K562 (cell line): ENCODE measurements around the gene TRAF3IP3. TPM values are rescaled to one million over a fixed set of nuclear protein-coding genes. Genes with fewer than 3 reads are reported as not detected.
A peak's percentile ranks its signal among the peaks of the same experiment; 100 is the strongest.

Experiments used
- CBX1 ChIP-seq: sonication (generic); IDR thresholded peaks from 2 replicates; pipeline ENCODE4 v1.6.1; 2016; ENCODE audit warnings: antibody characterized with exemption, low read depth, mild to moderate bottlenecking
- ELF4 ChIP-seq: fragments of 450-650 bp; formaldehyde crosslinking; IDR thresholded peaks from 2 replicates; pipeline ENCODE4 v1.4.0; 2022; ENCODE audit warnings: missing genetic modification characterization
- EP400 ChIP-seq: fragments of 450-650 bp; IDR thresholded peaks from 2 replicates; pipeline ENCODE4 v1.6.1; 2017; ENCODE audit warnings: antibody characterized with exemption, mild to moderate bottlenecking, moderate library complexity
- GATAD2B ChIP-seq: fragments of 450-650 bp; IDR thresholded peaks from 2 replicates; pipeline ENCODE4 v1.6.1; 2017; ENCODE audit warnings: mild to moderate bottlenecking, borderline replicate concordance
- HDAC2 ChIP-seq: fragments of 450-650 bp; IDR thresholded peaks from 2 replicates; pipeline ENCODE4 v1.6.1; 2016; ENCODE audit warnings: mild to moderate bottlenecking
- IFI16 ChIP-seq: fragments of 250-450 bp; sonication (Bioruptor Pico); IDR thresholded peaks from 2 replicates; pipeline ENCODE4 v2.1.2; 2022; ENCODE audit warnings: mild to moderate bottlenecking, inconsistent platforms
- KLF1 ChIP-seq: fragments of 450-650 bp; IDR thresholded peaks from 2 replicates; pipeline ENCODE4 v1.6.1; 2016; ENCODE audit warnings: missing genetic modification characterization, missing compliant biosample characterization
- MCM7 ChIP-seq, 2 experiments: fragments of 450-650 bp; IDR thresholded peaks; 2 replicates each; pipeline ENCODE4 v1.6.1; 2016 to 2018
- MEF2A ChIP-seq: IDR thresholded peaks from 2 replicates; pipeline ENCODE4 v1.6.1; 2011; ENCODE audit warnings: low read depth, mild to moderate bottlenecking, low read length, moderate library complexity; ENCODE audit not compliant: control insufficient read depth
- SMAD1 ChIP-seq: fragments of 150-350 bp; IDR thresholded peaks from 2 replicates; pipeline ENCODE4 v1.6.1; 2014; ENCODE audit warnings: low read length, low read depth; ENCODE audit not compliant: partially characterized antibody
- SRSF3 ChIP-seq: fragments of 200-400 bp; formaldehyde crosslinking; IDR thresholded peaks from 2 replicates; pipeline ENCODE4 v1.6.1; 2016; ENCODE audit warnings: mild to moderate bottlenecking, low read length, moderate library complexity; ENCODE audit not compliant: insufficient read depth
- ZBED1 ChIP-seq: IDR thresholded peaks from 2 replicates; pipeline ENCODE4 v1.6.1; 2014
- ZBTB17 ChIP-seq: fragments of 450-650 bp; formaldehyde crosslinking; IDR thresholded peaks from 2 replicates; pipeline ENCODE4 v1.4.0; 2020; ENCODE audit warnings: mild to moderate bottlenecking
- ZNF146 ChIP-seq: IDR thresholded peaks from one replicate; pipeline ENCODE4 v1.6.1; 2018; ENCODE audit warnings: missing compliant biosample characterization; ENCODE audit not compliant: unreplicated experiment
- ZNF239 ChIP-seq: fragments of 250-450 bp; sonication (Bioruptor Pico); IDR thresholded peaks from 2 replicates; pipeline ENCODE4 v1.4.0; 2020; ENCODE audit warnings: mild to moderate bottlenecking
- ZNF253 ChIP-seq: fragments of 250-450 bp; sonication (Bioruptor Pico); conservative IDR thresholded peaks from 2 replicates; pipeline ENCODE4 v1.6.1; 2021; ENCODE audit warnings: mild to moderate bottlenecking
- ZNF75A ChIP-seq: fragments of 450-650 bp; formaldehyde crosslinking; IDR thresholded peaks from 2 replicates; pipeline ENCODE4 v1.4.0; 2020; ENCODE audit warnings: mild to moderate bottlenecking
- ZNF77 ChIP-seq: fragments of 250-450 bp; sonication (Bioruptor Pico); IDR thresholded peaks from 2 replicates; pipeline ENCODE4 v1.5.0; 2020
- polyA plus RNA-seq, 8 experiments: library from polyadenylated mRNA; depleted of rRNA in 4 of 8; stranded (reverse) in 5 of 8; unstranded in 3 of 8; fragments of >200 nt; fragmentation: Nextera tagmentation in 2 of 8; fragmentation: Illumina TruSeq in 1 of 8; extraction: Ambion mirVana in 2 of 8; extraction: Trizol in 1 of 8; gene quantifications; 2 replicates each; pipeline versions ENCODE4 v1.2.1 to v1.2.3, GENCODE V29; 2011 to 2014; ENCODE audit warnings: inconsistent platforms in 1 of 8, missing spikeins in 1 of 8
- total RNA-seq, 7 experiments: library from RNA; depleted of rRNA in 6 of 7; stranded (reverse); fragments of >200 nt in 6 of 7; fragmentation: Illumina TruSeq in 2 of 7; extraction: Trizol in 2 of 7; gene quantifications; 2 replicates each; pipeline versions ENCODE4 v1.2.1 to v1.2.3, GENCODE V29; 2011 to 2021; ENCODE audit warnings: low replicate concordance in 1 of 7
- TF ChIP-seq, protein P1 (sequence below): fragments of 250-450 bp; sonication (Bioruptor Pico); IDR thresholded peaks from 2 replicates; pipeline ENCODE4 v1.8.0; 2021; ENCODE audit warnings: moderate library complexity, mild to moderate bottlenecking, inconsistent platforms
- TF ChIP-seq, protein P2 (sequence below): sonication (generic); formaldehyde crosslinking; IDR thresholded peaks from 2 replicates; pipeline ENCODE4 v1.5.0; 2020; ENCODE audit warnings: missing genetic modification reagents
- TF ChIP-seq, protein P3 (sequence below), 3 experiments: fragments of 200-800 bp in 1 of 3; fragments of 250-450 bp in 1 of 3; fragments of 450-650 bp in 1 of 3; sonication (Bioruptor Pico) in 1 of 3; sonication (Bioruptor generic) in 1 of 3; formaldehyde crosslinking in 1 of 3; IDR thresholded peaks; 2 replicates each; pipeline versions ENCODE4 v1.6.1 to v1.8.0; 2016 to 2022; ENCODE audit warnings: mild to moderate bottlenecking in 2 of 3, missing genetic modification characterization in 2 of 3, missing compliant biosample characterization in 1 of 3, moderate library complexity in 1 of 3
- TF ChIP-seq, protein P4 (sequence below): sonication (generic); formaldehyde crosslinking; IDR thresholded peaks from 2 replicates; pipeline ENCODE4 v1.8.1; 2023; ENCODE audit warnings: mild to moderate bottlenecking, missing genetic modification reagents, moderate library complexity

TRAF3IP3 gene
- total and polyA plus RNA-seq, 9 of the 15 experiments (the other 6 are each of a cell fraction or from before 2014, with no cell fraction given) = 0.06 to 1.1 (median 0.31) TPM

DNA sequence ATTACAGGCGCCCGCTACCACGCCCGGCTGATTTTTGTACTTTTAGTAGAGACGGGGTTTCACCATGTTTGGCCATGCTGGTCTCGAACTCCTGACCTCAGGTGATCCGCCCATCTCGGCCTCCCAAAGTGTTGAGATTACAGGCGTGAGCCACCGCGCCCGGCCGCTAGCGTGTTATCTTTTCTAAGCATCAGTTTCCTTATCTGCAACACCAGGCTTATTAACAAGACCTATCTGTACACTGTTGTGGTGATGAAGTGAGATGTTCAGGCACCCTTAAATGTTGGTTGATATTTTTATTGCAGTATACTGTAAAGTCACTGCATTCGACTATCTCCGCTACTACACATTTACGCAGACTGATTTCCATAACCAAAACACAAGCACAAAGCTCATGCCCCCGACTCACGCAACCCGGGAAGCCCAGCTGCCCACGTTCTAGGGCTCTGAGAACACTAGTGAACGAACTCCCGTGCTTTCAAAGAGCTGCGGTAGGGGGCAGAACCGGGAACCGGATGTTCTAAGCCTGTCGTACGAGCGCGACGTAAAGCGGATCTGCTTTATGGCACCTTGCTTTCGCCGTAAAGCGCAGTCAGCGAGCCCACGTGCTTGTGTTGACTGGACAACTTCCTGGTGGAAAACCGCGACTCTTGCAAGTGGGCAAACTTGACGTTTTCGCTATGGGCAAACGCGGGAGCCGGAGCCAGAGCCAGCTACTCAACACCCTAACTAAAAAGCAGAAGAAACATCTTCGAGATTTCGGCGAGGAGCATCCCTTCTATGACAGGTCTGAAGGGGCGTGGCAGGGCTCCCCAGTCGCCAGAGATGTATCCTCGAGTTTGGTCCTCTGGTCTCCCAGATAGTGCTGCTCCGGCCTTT is 71.8 kb downstream of the TRAF3IP3 start, which contains the start of gene UTP25 (continued):
- TF ChIP-seq, protein P1, sequence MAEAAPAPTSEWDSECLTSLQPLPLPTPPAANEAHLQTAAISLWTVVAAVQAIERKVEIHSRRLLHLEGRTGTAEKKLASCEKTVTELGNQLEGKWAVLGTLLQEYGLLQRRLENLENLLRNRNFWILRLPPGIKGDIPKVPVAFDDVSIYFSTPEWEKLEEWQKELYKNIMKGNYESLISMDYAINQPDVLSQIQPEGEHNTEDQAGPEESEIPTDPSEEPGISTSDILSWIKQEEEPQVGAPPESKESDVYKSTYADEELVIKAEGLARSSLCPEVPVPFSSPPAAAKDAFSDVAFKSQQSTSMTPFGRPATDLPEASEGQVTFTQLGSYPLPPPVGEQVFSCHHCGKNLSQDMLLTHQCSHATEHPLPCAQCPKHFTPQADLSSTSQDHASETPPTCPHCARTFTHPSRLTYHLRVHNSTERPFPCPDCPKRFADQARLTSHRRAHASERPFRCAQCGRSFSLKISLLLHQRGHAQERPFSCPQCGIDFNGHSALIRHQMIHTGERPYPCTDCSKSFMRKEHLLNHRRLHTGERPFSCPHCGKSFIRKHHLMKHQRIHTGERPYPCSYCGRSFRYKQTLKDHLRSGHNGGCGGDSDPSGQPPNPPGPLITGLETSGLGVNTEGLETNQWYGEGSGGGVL = no peak
- TF ChIP-seq EP400 = peak; percentile 99
- TF ChIP-seq SRSF3 = no peak
- peak; percentile 76; the same call in 1 of the 2 replicates for TF ChIP-seq CBX1
- no peak for TF ChIP-seq IFI16
- TF ChIP-seq ZNF75A = no peak
- no peak for TF ChIP-seq ZNF77 (CRISPR knock-in tag)
- TF ChIP-seq ZBED1 = no peak
- no peak for TF ChIP-seq MCM7 (IDR thresholded peaks at IDR 0.05)
- peak; percentile 65 for TF ChIP-seq GATAD2B
- peak; percentile 83; the same call in 1 of the 2 replicates for TF ChIP-seq ELF4 (CRISPR knock-in tag)
- no peak for TF ChIP-seq ZNF253 (CRISPR knock-in tag)
- TF ChIP-seq ZNF146 (CRISPR knock-in tag) = no peak
- TF ChIP-seq, protein P2, sequence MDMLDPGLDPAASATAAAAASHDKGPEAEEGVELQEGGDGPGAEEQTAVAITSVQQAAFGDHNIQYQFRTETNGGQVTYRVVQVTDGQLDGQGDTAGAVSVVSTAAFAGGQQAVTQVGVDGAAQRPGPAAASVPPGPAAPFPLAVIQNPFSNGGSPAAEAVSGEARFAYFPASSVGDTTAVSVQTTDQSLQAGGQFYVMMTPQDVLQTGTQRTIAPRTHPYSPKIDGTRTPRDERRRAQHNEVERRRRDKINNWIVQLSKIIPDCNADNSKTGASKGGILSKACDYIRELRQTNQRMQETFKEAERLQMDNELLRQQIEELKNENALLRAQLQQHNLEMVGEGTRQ (CRISPR knock-in tag) = peak; percentile 79
- TF ChIP-seq, protein P3, sequence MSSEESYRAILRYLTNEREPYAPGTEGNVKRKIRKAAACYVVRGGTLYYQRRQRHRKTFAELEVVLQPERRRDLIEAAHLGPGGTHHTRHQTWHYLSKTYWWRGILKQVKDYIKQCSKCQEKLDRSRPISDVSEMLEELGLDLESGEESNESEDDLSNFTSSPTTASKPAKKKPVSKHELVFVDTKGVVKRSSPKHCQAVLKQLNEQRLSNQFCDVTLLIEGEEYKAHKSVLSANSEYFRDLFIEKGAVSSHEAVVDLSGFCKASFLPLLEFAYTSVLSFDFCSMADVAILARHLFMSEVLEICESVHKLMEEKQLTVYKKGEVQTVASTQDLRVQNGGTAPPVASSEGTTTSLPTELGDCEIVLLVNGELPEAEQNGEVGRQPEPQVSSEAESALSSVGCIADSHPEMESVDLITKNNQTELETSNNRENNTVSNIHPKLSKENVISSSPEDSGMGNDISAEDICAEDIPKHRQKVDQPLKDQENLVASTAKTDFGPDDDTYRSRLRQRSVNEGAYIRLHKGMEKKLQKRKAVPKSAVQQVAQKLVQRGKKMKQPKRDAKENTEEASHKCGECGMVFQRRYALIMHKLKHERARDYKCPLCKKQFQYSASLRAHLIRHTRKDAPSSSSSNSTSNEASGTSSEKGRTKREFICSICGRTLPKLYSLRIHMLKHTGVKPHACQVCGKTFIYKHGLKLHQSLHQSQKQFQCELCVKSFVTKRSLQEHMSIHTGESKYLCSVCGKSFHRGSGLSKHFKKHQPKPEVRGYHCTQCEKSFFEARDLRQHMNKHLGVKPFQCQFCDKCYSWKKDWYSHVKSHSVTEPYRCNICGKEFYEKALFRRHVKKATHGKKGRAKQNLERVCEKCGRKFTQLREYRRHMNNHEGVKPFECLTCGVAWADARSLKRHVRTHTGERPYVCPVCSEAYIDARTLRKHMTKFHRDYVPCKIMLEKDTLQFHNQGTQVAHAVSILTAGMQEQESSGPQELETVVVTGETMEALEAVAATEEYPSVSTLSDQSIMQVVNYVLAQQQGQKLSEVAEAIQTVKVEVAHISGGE (CRISPR knock-in tag; IDR thresholded peaks at IDR 0.05) = no peak
- TF ChIP-seq MEF2A = no peak
- peak; percentile 60; the same call in 1 of the 2 replicates for TF ChIP-seq KLF1 (tag)
- no peak for TF ChIP-seq SMAD1
- no peak for TF ChIP-seq ZNF239 (CRISPR knock-in tag)
- TF ChIP-seq HDAC2 = peak; percentile 99
- TF ChIP-seq ZBTB17 (CRISPR knock-in tag) = peak; percentile 67; the same call in 1 of the 2 replicates
- TF ChIP-seq, protein P4, sequence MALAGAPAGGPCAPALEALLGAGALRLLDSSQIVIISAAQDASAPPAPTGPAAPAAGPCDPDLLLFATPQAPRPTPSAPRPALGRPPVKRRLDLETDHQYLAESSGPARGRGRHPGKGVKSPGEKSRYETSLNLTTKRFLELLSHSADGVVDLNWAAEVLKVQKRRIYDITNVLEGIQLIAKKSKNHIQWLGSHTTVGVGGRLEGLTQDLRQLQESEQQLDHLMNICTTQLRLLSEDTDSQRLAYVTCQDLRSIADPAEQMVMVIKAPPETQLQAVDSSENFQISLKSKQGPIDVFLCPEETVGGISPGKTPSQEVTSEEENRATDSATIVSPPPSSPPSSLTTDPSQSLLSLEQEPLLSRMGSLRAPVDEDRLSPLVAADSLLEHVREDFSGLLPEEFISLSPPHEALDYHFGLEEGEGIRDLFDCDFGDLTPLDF (CRISPR knock-in tag) = no peak; the same call in 1 of the 2 replicates
